GM12878 (cell line): ENCODE measurements around the gene DNPEP. TPM values are rescaled to one million over a fixed set of nuclear protein-coding genes. Genes with fewer than 3 reads are reported as not detected.

ENCODE experiments used
- ATAC-seq: fragments of 200-7000 bp; cut with Tn5 transposase; 3 replicates; pipeline ENCODE4 v1.9.1; 2020; ENCODE audit warnings: mild to moderate bottlenecking, moderate library complexity
- BruUV-seq: library from RNA; stranded (reverse); fragments of 400-500 nt; replicated peaks from 2 replicates; lab custom pipeline; 2021; lab: Mats Ljungman, UMichigan
- CTCF ChIA-PET: fragments of 300-600 bp; sonication (Branson Sonifier 250); formaldehyde crosslinking; extraction: SDS; loops from one replicate; lab custom pipeline; 2021; ENCODE audit warnings: inconsistent platforms; lab: Yijun Ruan, JAX
- POLR2A ChIA-PET: fragments of 350-600 bp; formaldehyde crosslinking; extraction: SDS; loops from one replicate; lab custom pipeline; 2021; ENCODE audit warnings: inconsistent platforms; lab: Charles Lee
- RAD21 ChIA-PET: fragments of 300-600 bp; sonication (Branson Sonifier 250); formaldehyde crosslinking; loops from one replicate; lab custom pipeline; 2023; ENCODE audit warnings: antibody characterized with exemption; ENCODE audit not compliant: unreplicated experiment; lab: Charles Lee
- SMC1A ChIA-PET: fragments of 300-600 bp; sonication (Branson Sonifier 250); formaldehyde crosslinking; loops from one replicate; lab custom pipeline; 2023; ENCODE audit not compliant: unreplicated experiment, uncharacterized antibody; lab: Charles Lee
- DNase-seq: peaks from one replicate; pipeline ENCODE4 v3.0.0-alpha.2; 2011; ENCODE audit warnings: low read depth, low spot score
- FAIRE-seq: peaks from 3 replicates; lab custom pipeline; 2011; peaks lifted over from hg19 to GRCh38; lab: Jason Lieb, UNC
- H2AFZ ChIP-seq: 2 replicates; pipeline ENCODE4 v1.6.0; 2011; ENCODE audit warnings: low read depth, low read length, control low read depth; ENCODE audit not compliant: control insufficient read depth
- H3K27ac ChIP-seq: 2 replicates; pipeline ENCODE4 v1.5.1; 2011; ENCODE audit warnings: control low read depth; ENCODE audit not compliant: control insufficient read depth, insufficient read depth
- H3K27me3 ChIP-seq, 2 experiments: replicated peaks in 1 of 2; 2 replicates each; pipeline versions ENCODE4 v1.6.0 to v1.6.1; 2011; ENCODE audit warnings: low read length in 1 of 2; ENCODE audit not compliant: control insufficient read depth in 2 of 2, insufficient read depth in 2 of 2
- H3K36me3 ChIP-seq, 2 experiments: 2 replicates each; pipeline ENCODE4 v1.5.1; 2011; ENCODE audit warnings: low read length in 1 of 2; ENCODE audit not compliant: control insufficient read depth in 2 of 2, insufficient read depth in 2 of 2
- H3K4me1 ChIP-seq: 2 replicates; pipeline ENCODE4 v1.6.1; 2011; ENCODE audit warnings: mild to moderate bottlenecking, low read length, moderate library complexity, mixed read lengths; ENCODE audit not compliant: control insufficient read depth, insufficient read depth
- H3K4me2 ChIP-seq: 2 replicates; pipeline ENCODE4 v1.6.0; 2011; ENCODE audit warnings: control low read depth; ENCODE audit not compliant: control insufficient read depth, insufficient read depth
- H3K4me3 ChIP-seq: fragments of 200-600 bp; sonication (generic); 2 replicates; pipeline ENCODE4 v1.5.1; 2016
- H3K79me2 ChIP-seq: 2 replicates; pipeline ENCODE4 v1.6.0; 2011; ENCODE audit warnings: low read length; ENCODE audit not compliant: control insufficient read depth, insufficient read depth
- H3K9ac ChIP-seq: 2 replicates; pipeline ENCODE4 v1.8.0; 2011; ENCODE audit warnings: low read length, control low read depth, mixed read lengths; ENCODE audit not compliant: control insufficient read depth, insufficient read depth
- H3K9me3 ChIP-seq: replicated peaks from 3 replicates; pipeline ENCODE4 v1.5.1; 2011; ENCODE audit warnings: mild to moderate bottlenecking, low read length; ENCODE audit not compliant: control insufficient read depth, insufficient read depth
- H4K20me1 ChIP-seq: 2 replicates; pipeline ENCODE4 v1.6.0; 2011; ENCODE audit not compliant: control insufficient read depth, insufficient read depth
- CEBPB ChIP-seq, 2 experiments: fragments of 150-350 bp in 1 of 2; IDR thresholded peaks; 2 replicates each; pipeline ENCODE4 v1.6.1; 2012 to 2014; ENCODE audit warnings: low read depth in 2 of 2, low read length in 2 of 2, borderline replicate concordance in 1 of 2, inconsistent platforms in 1 of 2
- KDM1A ChIP-seq: fragments of 200-600 bp; sonication (generic); IDR thresholded peaks from 2 replicates; pipeline ENCODE4 v1.6.1; 2016; ENCODE audit warnings: borderline replicate concordance
- NR2C1 ChIP-seq: fragments of 450-650 bp; IDR thresholded peaks from 2 replicates; pipeline ENCODE4 v1.6.1; 2017; ENCODE audit warnings: antibody characterized with exemption, mild to moderate bottlenecking, moderate library complexity
- WGBS: methylation state at CpG from one replicate; pipeline ENCODE4 v1.1.6; 2016; ENCODE audit warnings: low lambda C conversion rate; ENCODE audit not compliant: insufficient replicate concordance, insufficient coverage; ENCODE audit errors: missing lambda C conversion rate; 5-methylcytosine and 5-hydroxymethylcytosine counted together
- in situ Hi-C: fragments of 300-500 bp; cut with MboI; formaldehyde crosslinking; loops from 9 replicates; pipeline ENCODE4 v1.14.3; 2018; ENCODE audit warnings: mixed read lengths
- intact Hi-C: fragments of 100-400 bp; cut with micrococcal nuclease; formaldehyde crosslinking; loops from one replicate; pipeline ENCODE4 v1.14.2; 2022; ENCODE audit not compliant: unreplicated experiment
- polyA plus RNA-seq, 11 experiments: library from polyadenylated mRNA; depleted of rRNA in 4 of 11; unstranded in 6 of 11; stranded (reverse) in 5 of 11; fragments of >200 nt; fragmentation: Nextera tagmentation in 4 of 11; fragmentation: Illumina TruSeq in 1 of 11; extraction: Ambion mirVana in 4 of 11; extraction: Trizol in 1 of 11; gene quantifications; 1 replicate in 1 of 11; 2 replicates in 10 of 11; pipeline versions ENCODE4 v1.2.1 to v1.2.3, GENCODE V29; 2011 to 2016; ENCODE audit warnings: inconsistent platforms in 2 of 11, missing spikeins in 2 of 11, low read depth in 1 of 11
- total RNA-seq, 4 experiments: library from RNA; depleted of rRNA in 3 of 4; stranded (reverse); fragments of >200 nt in 3 of 4; fragmentation: Illumina TruSeq in 1 of 4; extraction: Trizol in 1 of 4; gene quantifications; 2 replicates each; pipeline versions ENCODE4 v1.2.1 to v1.2.3, GENCODE V29; 2013 to 2021

Gene DNPEP
- total and polyA plus RNA-seq, 10 of the 15 experiments (the other 5 are each of a cell fraction or from before 2014, with no cell fraction given) = 33.1 to 82.0 (median 64.1) TPM

GRCh38 chr2:219386532-219387280 is 1.0 kb downstream of the DNPEP start:
- ChIA-PET CTCF (interaction anchor here (0.6 to 7.8 kb wide), 4 partner anchors 16 to 728 kb away, joined by 3 to 64 read pairs (median 4); partner anchors contain the start of genes BCS1L and ZNF142), POLR2A (interaction anchor here (1.1 to 2.5 kb wide), 8 partner anchors 23 to 211 kb away, joined by 3 to 15 read pairs (median 8); partner anchors contain the start of genes ANKZF1, ATG9A, CNPPD1 and DNAJB2), RAD21 (interaction anchor here (1.2 to 1.3 kb wide), 2 partner anchors 9 to 727 kb away, joined by 4 read pairs; partner anchors contain the start of genes BCS1L and ZNF142), SMC1A (interaction anchor here (1.1 to 1.3 kb wide), 2 partner anchors 9 to 86 kb away, joined by 3 to 4 read pairs; no protein-coding TSS in a partner anchor)
- ATAC-seq (no peak), DNase-seq (no peak), FAIRE-seq (no peak)
- H2AFZ ChIP-seq = peak overlapping the region; percentile 74; the same call in 1 of the 2 replicates
- WGBS = 58% methylated on average over 19 of the region's 19 CpGs
- TF ChIP-seq KDM1A (no peak), CEBPB (IDR thresholded peaks at IDR 0.05; ENCODE audit: borderline replicate concordance in 1 of 2, low read depth in 2 of 2, low read length in 2 of 2) (no peak), NR2C1 (peak; percentile 10; the same call in 1 of the 2 replicates)
- H3K79me2 ChIP-seq = peaks cover 8% of the 10 kb centered on the region
- BruUV-seq = no TSS peak
- H3K36me3 ChIP-seq = peaks cover 5 to 11% of the 10 kb centered on the region in 2 experiments; a peak in 3 of 4 replicates
- H3K4me2 ChIP-seq = peak overlapping the region; percentile 82
- H4K20me1 ChIP-seq = no peaks in the 10 kb centered on the region
- H3K27me3 ChIP-seq = no peaks in the 10 kb centered on the region
- H3K4me3 ChIP-seq = peak overlapping the region; percentile 93
- peak overlapping the region; percentile 93 for H3K9ac ChIP-seq
- peak overlapping the region; percentile 71 for H3K27ac ChIP-seq
- in situ Hi-C loops (no loop called here), intact Hi-C loops (loop anchor here (5.0 kb wide), 2 partner anchors 209 to 224 kb away; partner anchors contain the start of genes CNPPD1, NHEJ1 and RETREG2)
- H3K9me3 ChIP-seq = no peaks in the 10 kb centered on the region; the same call in 1 of the 3 replicates
- peaks cover 5% of the 10 kb centered on the region for H3K4me1 ChIP-seq
